Sigmoid colon (tissue), 4 donors: ENCODE data around the gene PRKD1.

Source experiments
- CTCF ChIP-seq, 4 experiments: fragments of 450-650 bp in 3 of 4; fragments of 200-600 bp in 1 of 4; IDR thresholded peaks; one replicate each; pipeline ENCODE4 v1.5.1; 2016 to 2019; ENCODE audit warnings: antibody characterized with exemption in 4 of 4, mild to moderate bottlenecking in 3 of 4, moderate library complexity in 2 of 4
- POLR2AphosphoS5 ChIP-seq, 4 donors: sonication (generic); formaldehyde crosslinking; IDR thresholded peaks; one replicate each; pipeline ENCODE4 v1.6.1; 2017; ENCODE audit warnings: antibody characterized with exemption in 4 of 4

DNA sequence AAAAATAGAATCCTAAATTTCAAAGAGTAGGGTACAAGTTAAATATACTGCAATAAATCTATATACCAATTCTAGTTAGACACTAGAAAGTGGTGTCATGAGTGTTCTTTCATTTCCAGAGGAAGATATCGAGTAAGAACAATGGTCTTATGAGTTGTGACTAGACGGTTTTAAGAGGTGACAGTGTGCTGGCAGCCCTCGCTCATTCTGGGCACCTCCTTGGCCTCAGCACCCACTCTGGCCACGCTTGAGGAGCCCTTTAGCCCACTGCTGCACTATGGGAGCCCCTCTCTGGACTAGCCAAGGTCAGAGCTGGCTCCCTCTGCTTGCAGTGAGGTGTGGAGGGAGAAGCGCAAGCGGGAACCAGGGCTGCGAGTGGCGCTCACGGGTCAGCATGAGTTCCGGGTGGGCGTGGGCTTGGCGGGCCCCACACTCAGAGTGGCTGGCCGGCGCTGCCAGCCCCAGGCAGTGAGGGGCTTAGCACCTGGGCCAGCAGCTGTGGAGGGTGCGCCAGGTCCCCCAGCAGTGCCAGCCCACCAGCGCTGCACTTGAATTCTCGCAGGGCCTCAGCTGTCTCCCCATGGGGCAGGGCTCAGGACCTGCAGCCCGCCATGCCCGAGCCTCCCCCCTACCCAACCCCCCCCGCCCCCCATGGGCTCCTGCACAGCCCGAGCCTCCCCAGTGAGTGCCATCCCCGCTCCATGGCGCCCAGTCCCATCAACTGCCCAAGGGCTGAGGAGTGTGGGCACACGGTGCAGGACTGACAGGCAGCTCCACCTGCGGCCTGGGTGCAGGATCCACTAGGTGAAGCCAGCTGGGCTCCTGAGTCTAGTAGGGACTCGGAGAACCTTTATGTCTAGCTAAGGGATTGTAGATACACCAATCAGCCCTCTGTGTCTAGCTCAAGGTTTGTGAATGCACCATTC is 18.7 kb downstream of the PRKD1 start:
- no peak for TF ChIP-seq CTCF (IDR thresholded peaks at IDR 0.05)
- TF ChIP-seq POLR2AphosphoS5 (IDR thresholded peaks at IDR 0.05), result no peak
